Measurements from ENCODE around the gene SCN1B.

Gene SCN1B

DNA sequence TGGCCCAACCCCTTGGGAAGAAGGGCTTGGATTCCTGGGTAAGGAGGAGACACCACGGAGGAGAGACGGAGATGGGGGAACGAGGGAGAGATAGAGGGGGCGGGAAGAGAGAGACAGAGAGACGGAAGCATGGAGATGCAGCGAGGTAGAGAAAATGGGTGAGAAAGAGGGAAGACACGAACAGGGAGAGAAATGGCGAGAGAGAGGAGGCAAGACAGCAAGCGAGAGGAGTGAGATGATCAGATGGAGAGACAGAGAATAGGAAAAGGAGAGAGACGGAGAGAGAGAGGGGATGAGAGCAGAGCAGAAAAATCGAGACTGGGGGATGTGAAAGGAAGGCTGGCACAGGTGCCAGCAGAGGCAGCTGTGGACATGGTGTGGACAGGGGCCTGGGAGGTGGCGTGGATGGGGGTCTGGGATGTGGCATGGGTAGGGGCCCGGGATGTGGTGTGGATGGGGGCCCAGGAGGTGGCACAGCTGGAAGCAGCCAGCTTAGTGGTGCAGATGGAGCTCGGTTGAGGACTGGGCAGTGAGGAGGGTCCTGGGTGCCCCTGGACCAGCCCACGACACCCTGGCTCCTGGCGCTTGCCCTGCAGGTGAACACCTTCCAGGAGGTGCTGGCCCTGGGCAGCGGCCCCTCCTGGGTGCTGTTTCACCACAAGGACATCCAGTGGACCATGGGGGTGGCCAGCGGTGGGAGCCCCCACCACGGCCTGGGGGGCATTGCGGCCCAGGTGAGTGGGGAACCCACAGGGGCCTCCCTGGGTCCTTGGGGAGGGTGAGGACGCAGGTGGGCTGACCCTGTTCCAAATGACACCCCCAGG lies 45.1 kb downstream of the SCN1B start (continued):
- no peak for TF ChIP-seq ZNF133 (tag by site-specific recombination; IDR thresholded peaks at IDR 0.05)
- TF ChIP-seq ZXDB (tag by site-specific recombination; IDR thresholded peaks at IDR 0.05) = no peak
- no peak for TF ChIP-seq ZBTB1 (tag by site-specific recombination; IDR thresholded peaks at IDR 0.05)
- 0 out of 2 replicates have a peak, but pooled peaks have one; percentile 11 for TF ChIP-seq ZIC2 (tag by site-specific recombination; IDR thresholded peaks at IDR 0.05)
- TF ChIP-seq, protein P1, sequence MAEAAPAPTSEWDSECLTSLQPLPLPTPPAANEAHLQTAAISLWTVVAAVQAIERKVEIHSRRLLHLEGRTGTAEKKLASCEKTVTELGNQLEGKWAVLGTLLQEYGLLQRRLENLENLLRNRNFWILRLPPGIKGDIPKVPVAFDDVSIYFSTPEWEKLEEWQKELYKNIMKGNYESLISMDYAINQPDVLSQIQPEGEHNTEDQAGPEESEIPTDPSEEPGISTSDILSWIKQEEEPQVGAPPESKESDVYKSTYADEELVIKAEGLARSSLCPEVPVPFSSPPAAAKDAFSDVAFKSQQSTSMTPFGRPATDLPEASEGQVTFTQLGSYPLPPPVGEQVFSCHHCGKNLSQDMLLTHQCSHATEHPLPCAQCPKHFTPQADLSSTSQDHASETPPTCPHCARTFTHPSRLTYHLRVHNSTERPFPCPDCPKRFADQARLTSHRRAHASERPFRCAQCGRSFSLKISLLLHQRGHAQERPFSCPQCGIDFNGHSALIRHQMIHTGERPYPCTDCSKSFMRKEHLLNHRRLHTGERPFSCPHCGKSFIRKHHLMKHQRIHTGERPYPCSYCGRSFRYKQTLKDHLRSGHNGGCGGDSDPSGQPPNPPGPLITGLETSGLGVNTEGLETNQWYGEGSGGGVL (tag by site-specific recombination; IDR thresholded peaks at IDR 0.05) = no peak
- no peak for TF ChIP-seq ZFP3 (tag by site-specific recombination; IDR thresholded peaks at IDR 0.05; ENCODE audit: low read depth)
- no peak for TF ChIP-seq ZNF169 (tag by site-specific recombination; IDR thresholded peaks at IDR 0.05)
- TF ChIP-seq ZNF785 (tag by site-specific recombination; IDR thresholded peaks at IDR 0.05) = no peak
- no peak for TF ChIP-seq ZNF777 (tag by site-specific recombination; IDR thresholded peaks at IDR 0.05; ENCODE audit: borderline replicate concordance)
- no peak for TF ChIP-seq BCL11B (tag by site-specific recombination; IDR thresholded peaks at IDR 0.05; ENCODE audit: low read depth)
- no peak for TF ChIP-seq MZF1 (tag by site-specific recombination; IDR thresholded peaks at IDR 0.05; ENCODE audit: borderline replicate concordance)

DNA sequence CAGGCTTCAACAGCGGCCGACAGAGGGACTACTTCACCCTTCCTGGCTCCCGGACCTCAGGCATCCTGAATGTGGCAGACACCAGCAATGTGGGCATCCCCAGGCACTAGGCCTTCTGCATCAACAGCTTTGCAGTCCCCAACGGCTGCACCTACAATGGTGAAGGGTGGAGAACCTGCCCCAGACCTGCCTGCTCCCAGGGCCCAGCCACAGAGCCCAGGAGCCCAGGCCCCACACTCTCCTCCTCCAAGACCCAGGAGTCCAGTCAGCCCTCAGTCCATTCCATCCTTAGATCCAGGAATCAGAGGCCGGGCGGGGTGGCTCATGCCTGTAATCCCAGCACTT lies 45.7 kb downstream of the SCN1B start:
- TF ChIP-seq, protein P2, sequence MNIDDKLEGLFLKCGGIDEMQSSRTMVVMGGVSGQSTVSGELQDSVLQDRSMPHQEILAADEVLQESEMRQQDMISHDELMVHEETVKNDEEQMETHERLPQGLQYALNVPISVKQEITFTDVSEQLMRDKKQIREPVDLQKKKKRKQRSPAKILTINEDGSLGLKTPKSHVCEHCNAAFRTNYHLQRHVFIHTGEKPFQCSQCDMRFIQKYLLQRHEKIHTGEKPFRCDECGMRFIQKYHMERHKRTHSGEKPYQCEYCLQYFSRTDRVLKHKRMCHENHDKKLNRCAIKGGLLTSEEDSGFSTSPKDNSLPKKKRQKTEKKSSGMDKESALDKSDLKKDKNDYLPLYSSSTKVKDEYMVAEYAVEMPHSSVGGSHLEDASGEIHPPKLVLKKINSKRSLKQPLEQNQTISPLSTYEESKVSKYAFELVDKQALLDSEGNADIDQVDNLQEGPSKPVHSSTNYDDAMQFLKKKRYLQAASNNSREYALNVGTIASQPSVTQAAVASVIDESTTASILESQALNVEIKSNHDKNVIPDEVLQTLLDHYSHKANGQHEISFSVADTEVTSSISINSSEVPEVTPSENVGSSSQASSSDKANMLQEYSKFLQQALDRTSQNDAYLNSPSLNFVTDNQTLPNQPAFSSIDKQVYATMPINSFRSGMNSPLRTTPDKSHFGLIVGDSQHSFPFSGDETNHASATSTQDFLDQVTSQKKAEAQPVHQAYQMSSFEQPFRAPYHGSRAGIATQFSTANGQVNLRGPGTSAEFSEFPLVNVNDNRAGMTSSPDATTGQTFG (tag by site-specific recombination; IDR thresholded peaks at IDR 0.05; ENCODE audit: borderline replicate concordance) = no peak
- TF ChIP-seq, protein P3, sequence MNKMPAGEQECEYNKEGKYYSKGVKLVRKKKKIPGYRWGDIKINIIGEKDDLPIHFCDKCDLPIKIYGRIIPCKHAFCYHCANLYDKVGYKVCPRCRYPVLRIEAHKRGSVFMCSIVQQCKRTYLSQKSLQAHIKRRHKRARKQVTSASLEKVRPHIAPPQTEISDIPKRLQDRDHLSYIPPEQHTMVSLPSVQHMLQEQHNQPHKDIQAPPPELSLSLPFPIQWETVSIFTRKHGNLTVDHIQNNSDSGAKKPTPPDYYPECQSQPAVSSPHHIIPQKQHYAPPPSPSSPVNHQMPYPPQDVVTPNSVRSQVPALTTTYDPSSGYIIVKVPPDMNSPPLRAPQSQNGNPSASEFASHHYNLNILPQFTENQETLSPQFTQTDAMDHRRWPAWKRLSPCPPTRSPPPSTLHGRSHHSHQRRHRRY (tag by site-specific recombination; IDR thresholded peaks at IDR 0.05) = no peak
- no peak for TF ChIP-seq ZNF830 (tag by site-specific recombination; IDR thresholded peaks at IDR 0.05; ENCODE audit: low read depth)
- TF ChIP-seq ZNF837 (tag by site-specific recombination; IDR thresholded peaks at IDR 0.05) = no peak
- no peaks in the 10 kb centered on the region for H3K4me1 ChIP-seq (ENCODE audit: control insufficient read depth, insufficient read depth, low read length)

DNA sequence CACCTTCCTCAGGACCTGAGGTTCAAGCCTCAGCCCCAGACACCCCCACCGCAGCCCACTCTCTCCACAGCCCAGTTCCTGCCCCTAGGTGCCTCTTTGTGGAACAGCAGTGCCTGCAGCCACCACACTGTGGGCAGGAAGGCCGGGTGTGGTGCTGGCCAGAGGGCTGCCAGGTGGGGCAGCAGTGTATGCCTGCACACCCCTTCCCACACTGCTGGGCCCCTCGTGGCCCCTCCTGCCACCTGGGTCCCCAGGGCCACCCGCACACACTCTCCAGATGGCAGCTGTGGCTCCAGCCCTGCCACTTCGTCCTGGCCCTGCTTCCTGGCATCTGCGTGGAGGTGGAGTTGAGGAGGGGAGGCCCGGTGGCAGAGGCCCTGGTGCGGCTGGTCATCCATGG lies 46.4 kb downstream of the SCN1B start:
- Histone ChIP-seq H3K36me3 (ENCODE audit: control insufficient read depth in 2 of 2, insufficient read depth in 1 of 2, low read length in 2 of 2) (no peaks in the 10 kb centered on the region), H3K27ac (ENCODE audit: extremely low read depth, low read depth, low read length) (no peak overlapping the region), H3K4me1 (ENCODE audit: control insufficient read depth, insufficient read depth, low read length) (no peaks in the 10 kb centered on the region), H3K4me3 (ENCODE audit: low read depth, low read length) (no peak overlapping the region), H3K9me3 (ENCODE audit: control insufficient read depth, insufficient read depth, low read depth, low read length) (no peaks in the 10 kb centered on the region)
- POLR2A ChIA-PET = no interaction called here
- TF ChIP-seq ZNF501 (tag by site-specific recombination; IDR thresholded peaks at IDR 0.05) = no peak
- TF ChIP-seq, protein P4, sequence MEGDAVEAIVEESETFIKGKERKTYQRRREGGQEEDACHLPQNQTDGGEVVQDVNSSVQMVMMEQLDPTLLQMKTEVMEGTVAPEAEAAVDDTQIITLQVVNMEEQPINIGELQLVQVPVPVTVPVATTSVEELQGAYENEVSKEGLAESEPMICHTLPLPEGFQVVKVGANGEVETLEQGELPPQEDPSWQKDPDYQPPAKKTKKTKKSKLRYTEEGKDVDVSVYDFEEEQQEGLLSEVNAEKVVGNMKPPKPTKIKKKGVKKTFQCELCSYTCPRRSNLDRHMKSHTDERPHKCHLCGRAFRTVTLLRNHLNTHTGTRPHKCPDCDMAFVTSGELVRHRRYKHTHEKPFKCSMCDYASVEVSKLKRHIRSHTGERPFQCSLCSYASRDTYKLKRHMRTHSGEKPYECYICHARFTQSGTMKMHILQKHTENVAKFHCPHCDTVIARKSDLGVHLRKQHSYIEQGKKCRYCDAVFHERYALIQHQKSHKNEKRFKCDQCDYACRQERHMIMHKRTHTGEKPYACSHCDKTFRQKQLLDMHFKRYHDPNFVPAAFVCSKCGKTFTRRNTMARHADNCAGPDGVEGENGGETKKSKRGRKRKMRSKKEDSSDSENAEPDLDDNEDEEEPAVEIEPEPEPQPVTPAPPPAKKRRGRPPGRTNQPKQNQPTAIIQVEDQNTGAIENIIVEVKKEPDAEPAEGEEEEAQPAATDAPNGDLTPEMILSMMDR (tag by site-specific recombination; IDR thresholded peaks at IDR 0.05) = peak; percentile 45
- CTCF ChIA-PET = interaction anchor here (0.6 to 6.5 kb wide), 2 partner anchors 9 to 20 kb away, joined by 6 to 54 read pairs; no protein-coding TSS in a partner anchor

More for the DNA sequence above, 45.7 kb downstream of the SCN1B start:
- ChIA-PET POLR2A (no interaction called here), CTCF (interaction anchor here (1.0 to 6.5 kb wide), 2 partner anchors 9 to 103 kb away, joined by 3 to 54 read pairs; no protein-coding TSS in a partner anchor)
- Histone ChIP-seq H3K9me3 (ENCODE audit: control insufficient read depth, insufficient read depth, low read depth, low read length) (peaks cover 4% of the 10 kb centered on the region), H3K4me3 (ENCODE audit: low read depth, low read length) (no peak overlapping the region), H3K27ac (ENCODE audit: extremely low read depth, low read depth, low read length) (no peak overlapping the region), H3K36me3 (ENCODE audit: control insufficient read depth in 2 of 2, insufficient read depth in 1 of 2, low read length in 2 of 2) (no peaks in the 10 kb centered on the region)

Measured in HEK293 (cell line).